Cardiac atrium fibroblast (primary cell): Measurements from ENCODE around the gene GLB1L2. TPM values are rescaled to one million over a fixed set of nuclear protein-coding genes. Genes with fewer than 3 reads are reported as not detected.

ENCODE experiments used
- total RNA-seq: library from RNA; depleted of rRNA; stranded (reverse); fragments of >200 nt; gene quantifications from 2 replicates; pipeline ENCODE4 v1.2.3, GENCODE V29; 2015

GLB1L2 gene, protein sequence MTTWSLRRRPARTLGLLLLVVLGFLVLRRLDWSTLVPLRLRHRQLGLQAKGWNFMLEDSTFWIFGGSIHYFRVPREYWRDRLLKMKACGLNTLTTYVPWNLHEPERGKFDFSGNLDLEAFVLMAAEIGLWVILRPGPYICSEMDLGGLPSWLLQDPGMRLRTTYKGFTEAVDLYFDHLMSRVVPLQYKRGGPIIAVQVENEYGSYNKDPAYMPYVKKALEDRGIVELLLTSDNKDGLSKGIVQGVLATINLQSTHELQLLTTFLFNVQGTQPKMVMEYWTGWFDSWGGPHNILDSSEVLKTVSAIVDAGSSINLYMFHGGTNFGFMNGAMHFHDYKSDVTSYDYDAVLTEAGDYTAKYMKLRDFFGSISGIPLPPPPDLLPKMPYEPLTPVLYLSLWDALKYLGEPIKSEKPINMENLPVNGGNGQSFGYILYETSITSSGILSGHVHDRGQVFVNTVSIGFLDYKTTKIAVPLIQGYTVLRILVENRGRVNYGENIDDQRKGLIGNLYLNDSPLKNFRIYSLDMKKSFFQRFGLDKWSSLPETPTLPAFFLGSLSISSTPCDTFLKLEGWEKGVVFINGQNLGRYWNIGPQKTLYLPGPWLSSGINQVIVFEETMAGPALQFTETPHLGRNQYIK
- total RNA-seq: 2.0 TPM in 1 of 2 replicates, not detected in the other

DNA sequence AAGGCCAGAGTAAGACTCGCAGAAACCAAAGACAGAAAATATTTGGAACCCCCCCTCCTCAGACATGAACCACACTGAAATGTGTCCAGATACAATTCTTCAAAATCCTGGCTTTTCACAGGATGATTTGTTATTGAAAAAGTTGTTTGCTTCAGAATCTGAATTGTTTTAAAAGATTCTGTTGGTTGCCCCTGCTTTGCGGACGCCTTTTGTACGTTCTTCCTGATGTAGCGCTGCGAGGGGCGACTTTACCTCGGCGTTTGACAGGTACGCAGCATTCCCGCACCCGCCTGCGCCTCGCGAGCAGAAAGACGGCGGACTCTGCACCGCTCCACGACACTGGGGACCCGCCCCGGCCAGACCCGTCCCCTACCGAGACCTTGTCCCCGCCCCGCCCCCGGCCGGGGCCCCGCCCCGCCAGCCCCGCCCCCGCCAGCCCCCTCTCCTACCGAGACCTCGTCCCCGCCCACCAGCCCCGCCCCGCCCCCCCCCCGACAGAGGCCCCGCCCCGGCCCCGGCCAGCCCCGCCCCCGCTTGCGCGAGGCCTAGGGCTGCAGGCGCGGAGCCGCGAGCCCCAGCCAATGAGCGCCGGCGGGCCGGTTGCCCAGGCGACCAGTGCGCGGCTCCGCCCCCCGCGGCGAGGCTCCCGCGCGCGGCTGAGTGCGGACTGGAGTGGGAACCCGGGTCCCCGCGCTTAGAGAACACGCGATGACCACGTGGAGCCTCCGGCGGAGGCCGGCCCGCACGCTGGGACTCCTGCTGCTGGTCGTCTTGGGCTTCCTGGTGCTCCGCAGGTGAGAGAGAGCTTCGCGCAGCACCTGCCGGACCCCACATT lies at the start of gene GLB1L2:
GLB1L2 (plus strand) TSS at position 635 of the 835 bp plus-strand sequence; CDS start at position 709, 74 bp downstream.

DNA sequence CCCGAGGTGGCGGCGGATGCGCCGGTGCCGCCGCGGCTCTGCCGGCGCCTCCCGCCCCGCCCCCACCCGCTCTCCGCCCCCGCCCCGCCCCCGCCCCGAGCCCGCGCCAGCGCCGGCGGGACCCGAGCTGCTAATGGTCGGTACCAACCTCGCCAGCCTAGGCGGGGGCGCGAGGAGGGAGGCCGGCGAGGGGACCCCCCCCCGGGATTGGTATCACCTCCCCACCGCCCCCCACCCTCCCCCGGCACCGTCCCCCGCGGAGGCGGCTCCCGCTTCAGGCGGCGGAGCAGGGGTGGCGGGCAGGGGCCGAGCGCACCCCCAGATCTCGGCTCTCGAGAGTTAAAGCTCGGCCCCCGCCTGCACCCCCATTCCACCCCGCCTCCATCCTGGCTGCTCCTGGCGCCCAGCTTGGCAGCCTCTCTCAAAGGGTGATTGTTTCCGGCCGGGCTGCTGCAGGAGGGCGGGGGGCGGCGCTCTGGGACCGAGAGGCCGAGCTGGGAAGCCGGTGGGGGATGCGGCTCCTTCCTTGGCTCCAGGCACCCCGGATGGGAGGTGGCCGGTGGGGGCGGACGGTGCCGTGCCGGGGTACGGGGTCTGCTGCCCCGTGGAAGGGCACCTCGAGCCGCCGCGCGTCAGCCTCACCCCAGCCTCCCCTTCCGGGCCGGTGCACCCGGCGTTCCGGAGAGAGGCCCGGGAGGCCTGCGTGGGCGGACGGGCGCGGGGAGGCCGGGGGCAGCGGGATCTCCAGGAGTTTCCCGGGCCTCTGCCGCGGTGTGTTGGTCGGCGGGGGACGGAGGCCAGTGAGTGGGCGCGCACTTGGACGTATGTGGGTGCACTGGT lies 80.6 kb downstream of the GLB1L2 start, which contains the start of gene B3GAT1:
B3GAT1 (minus strand) TSS at position 40 of the 840 bp plus-strand sequence. CDS start 24,583 bp downstream, outside the sequence.

Other genes with a start within 250 kb of the GLB1L2 start
- gene NCAPD3, start 108.0 kb upstream of the GLB1L2 start, total RNA-seq: 6.5 and 8.4 TPM in 2 replicates
- 25.5 and 32.9 TPM in 2 replicates for gene VPS26B, start 107.3 kb upstream of the GLB1L2 start, total RNA-seq
- gene THYN1, start 78.6 kb upstream of the GLB1L2 start, total RNA-seq: 21.5 and 22.4 TPM in 2 replicates
- 13.3 and 17.5 TPM in 2 replicates for gene ACAD8, start 78.4 kb upstream of the GLB1L2 start, total RNA-seq
- gene GLB1L3, start 55.6 kb upstream of the GLB1L2 start, total RNA-seq: not detected in 2 replicates
- gene B3GAT1, start 80.3 kb downstream of the GLB1L2 start, total RNA-seq: under 0.01 TPM in 1 of 2 replicates, not detected in the other